Muscle layer of colon (tissue), 2 donors: ENCODE data around the gene BUD13.
"Not testable (repeated sequence)": the region's sequence is repeated elsewhere in the genome, so short reads cannot be mapped to it uniquely, and the experiment has no call there.

Source experiments
- H3K27ac ChIP-seq: one replicate; pipeline ENCODE4 v1.7.0; 2013; ENCODE audit warnings: low read depth, mild to moderate bottlenecking, low read length, moderate library complexity
- H3K27me3 ChIP-seq, 2 donors: one replicate each; pipeline ENCODE4 v1.7.0; 2013; ENCODE audit warnings: low read length in 2 of 2, mild to moderate bottlenecking in 2 of 2; ENCODE audit not compliant: insufficient read depth in 2 of 2, control insufficient read depth in 1 of 2
- H3K36me3 ChIP-seq: one replicate; pipeline ENCODE4 v1.7.0; 2013; ENCODE audit warnings: mild to moderate bottlenecking, low read length; ENCODE audit not compliant: insufficient read depth
- H3K4me1 ChIP-seq: one replicate; pipeline ENCODE4 v1.7.0; 2013; ENCODE audit warnings: mild to moderate bottlenecking, low read length; ENCODE audit not compliant: insufficient read depth
- H3K4me3 ChIP-seq, 2 donors: one replicate each; pipeline ENCODE4 v1.7.0; 2013; ENCODE audit warnings: low read length in 2 of 2, low read depth in 1 of 2, mild to moderate bottlenecking in 1 of 2, moderate library complexity in 1 of 2
- H3K9ac ChIP-seq: one replicate; pipeline ENCODE4 v1.7.0; 2013; ENCODE audit warnings: low read length
- H3K9me3 ChIP-seq: one replicate; pipeline ENCODE4 v1.7.0; 2013; ENCODE audit warnings: mild to moderate bottlenecking, low read length
- donor health status: abdominal sarcoma.
- donor health status: Adenocarcinoma of cecum.

The BUD13 gene

DNA sequence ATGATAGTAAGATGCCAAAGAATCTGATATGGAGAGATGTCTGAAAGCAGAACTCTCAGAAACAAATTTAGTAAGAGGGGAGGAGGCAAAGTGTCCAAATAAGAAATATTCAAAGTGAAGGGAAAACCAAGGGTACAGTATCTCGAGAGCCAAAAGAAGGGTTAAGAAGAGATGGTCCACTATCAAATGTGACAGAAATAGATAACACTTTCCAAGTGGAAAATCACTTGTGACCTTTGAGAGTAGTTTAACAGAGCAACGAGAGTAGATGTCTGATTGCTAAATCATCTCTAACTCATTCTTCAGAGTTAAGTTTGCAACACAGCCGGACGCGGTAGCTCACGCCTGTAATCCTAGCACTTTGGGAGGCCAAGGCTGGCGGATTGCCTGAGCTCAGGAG is 4.3 kb upstream of the BUD13 start:
- no peak overlapping the region for H3K27ac ChIP-seq
- H3K9ac ChIP-seq, result no peak overlapping the region
- peaks cover 9% of the 10 kb centered on the region for H3K4me1 ChIP-seq
- H3K4me3 ChIP-seq, result no peak overlapping the region
- H3K9me3 ChIP-seq, result no peaks in the 10 kb centered on the region
- peaks cover 37% of the 10 kb centered on the region for H3K36me3 ChIP-seq
- H3K27me3 ChIP-seq, result no peaks in the 10 kb centered on the region

- H3K4me3 ChIP-seq, result no peak overlapping the region
- H3K4me1 ChIP-seq, result peaks cover 14% of the 10 kb centered on the region
- H3K27ac ChIP-seq, result no peak overlapping the region
- no peaks in the 10 kb centered on the region for H3K9me3 ChIP-seq
- H3K36me3 ChIP-seq, result peaks cover 34% of the 10 kb centered on the region
- no peaks in the 10 kb centered on the region for H3K27me3 ChIP-seq
- no peak overlapping the region for H3K9ac ChIP-seq
Measured at GRCh38 chr11:116776522-116776984, 3.8 kb upstream of the BUD13 start.

- H3K4me1 ChIP-seq, result peaks cover 19% of the 10 kb centered on the region
- no peaks in the 10 kb centered on the region for H3K9me3 ChIP-seq
- H3K4me3 ChIP-seq, result no peak overlapping the region
- no peaks in the 10 kb centered on the region for H3K27me3 ChIP-seq
- H3K9ac ChIP-seq, result no peak overlapping the region
- peaks cover 34% of the 10 kb centered on the region for H3K36me3 ChIP-seq
- no peak overlapping the region for H3K27ac ChIP-seq
Measured at GRCh38 chr11:116775975-116776374, 3.2 kb upstream of the BUD13 start.

DNA sequence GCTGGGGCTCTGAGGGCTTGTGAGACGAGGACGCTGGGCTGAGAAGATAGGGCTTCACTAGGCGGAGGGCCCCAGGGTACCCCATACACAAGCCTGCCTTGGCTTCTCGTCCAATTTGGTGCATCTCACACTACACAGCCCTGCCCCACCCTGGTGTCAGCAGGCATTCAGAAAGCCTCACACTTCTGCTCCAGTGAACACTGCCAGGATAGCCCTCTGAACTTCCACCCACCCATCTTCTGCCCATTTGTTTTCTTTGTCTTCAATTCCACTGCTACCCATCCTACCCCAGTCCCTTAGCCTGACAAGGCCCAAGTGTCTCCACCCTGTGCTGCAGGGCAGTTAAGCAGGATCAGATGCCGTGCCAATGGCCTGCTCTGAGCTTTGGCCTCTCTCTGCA is 1.9 kb upstream of the BUD13 start:
- Histone ChIP-seq H3K9ac (no peak overlapping the region), H3K9me3 (no peaks in the 10 kb centered on the region), H3K4me3 (no peak overlapping the region), H3K27me3 (no peaks in the 10 kb centered on the region), H3K4me1 (peaks cover 23% of the 10 kb centered on the region), H3K27ac (no peak overlapping the region), H3K36me3 (peaks cover 28% of the 10 kb centered on the region)

- Histone ChIP-seq H3K4me3 (peak overlapping the region; percentile 49 to 80), H3K27me3 (no peaks in the 10 kb centered on the region), H3K27ac (peak overlapping the region; percentile 49), H3K4me1 (peaks cover 23% of the 10 kb centered on the region), H3K36me3 (peaks cover 16% of the 10 kb centered on the region), H3K9me3 (no peaks in the 10 kb centered on the region), H3K9ac (peak overlapping the region; percentile 30)
Measured at GRCh38 chr11:116773203-116774097, 663 bp upstream of the BUD13 start.

DNA sequence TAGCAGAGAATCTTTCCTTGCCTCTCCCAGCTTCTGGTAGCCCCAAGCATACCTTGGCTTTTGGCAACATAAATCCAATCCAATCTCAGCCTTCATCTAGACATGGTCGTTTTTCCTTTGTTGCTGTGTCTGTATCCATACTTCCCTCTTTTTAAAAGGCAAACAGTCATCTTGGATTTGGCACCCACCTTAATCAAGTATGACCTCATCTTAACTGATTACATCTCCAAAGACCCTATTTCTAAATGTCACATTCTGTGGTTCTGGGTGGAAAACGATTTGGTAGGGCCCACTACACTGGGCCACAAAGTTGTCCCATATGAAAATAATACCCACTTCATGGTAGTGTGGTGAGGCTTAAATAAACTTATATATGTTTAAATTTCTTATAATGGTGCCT is 852 bp downstream of the BUD13 start:
- Histone ChIP-seq H3K4me1 (peaks cover 23% of the 10 kb centered on the region), H3K4me3 (peak overlapping the region; percentile 80 to 93), H3K27me3 (no peaks in the 10 kb centered on the region), H3K27ac (no peak overlapping the region), H3K9ac (peak overlapping the region; percentile 74), H3K9me3 (no peaks in the 10 kb centered on the region), H3K36me3 (peaks cover 6% of the 10 kb centered on the region)

DNA sequence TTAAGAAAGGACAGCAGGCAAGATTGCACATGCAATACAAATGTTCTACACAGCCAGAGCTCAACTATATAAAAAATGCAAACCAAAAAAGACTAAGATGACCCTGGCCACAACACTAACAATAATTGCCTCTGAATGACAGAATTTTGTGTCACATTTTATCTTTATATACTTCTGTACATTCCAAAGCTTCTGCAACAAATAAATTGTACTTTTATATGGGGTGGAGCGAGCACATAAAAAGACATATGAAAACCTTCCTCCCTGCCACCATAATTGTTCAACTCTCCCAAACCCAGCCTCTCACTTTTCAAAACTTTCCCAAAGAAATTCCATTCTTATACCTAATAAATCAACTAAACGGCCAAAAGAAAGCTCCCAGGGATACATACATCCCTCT is 10.7 kb downstream of the BUD13 start:
- Histone ChIP-seq H3K36me3 (peaks cover 65% of the 10 kb centered on the region), H3K4me3 (no peak overlapping the region), H3K9ac (no peak overlapping the region), H3K4me1 (no peaks in the 10 kb centered on the region), H3K27me3 (no peaks in the 10 kb centered on the region), H3K9me3 (no peaks in the 10 kb centered on the region), H3K27ac (no peak overlapping the region)

DNA sequence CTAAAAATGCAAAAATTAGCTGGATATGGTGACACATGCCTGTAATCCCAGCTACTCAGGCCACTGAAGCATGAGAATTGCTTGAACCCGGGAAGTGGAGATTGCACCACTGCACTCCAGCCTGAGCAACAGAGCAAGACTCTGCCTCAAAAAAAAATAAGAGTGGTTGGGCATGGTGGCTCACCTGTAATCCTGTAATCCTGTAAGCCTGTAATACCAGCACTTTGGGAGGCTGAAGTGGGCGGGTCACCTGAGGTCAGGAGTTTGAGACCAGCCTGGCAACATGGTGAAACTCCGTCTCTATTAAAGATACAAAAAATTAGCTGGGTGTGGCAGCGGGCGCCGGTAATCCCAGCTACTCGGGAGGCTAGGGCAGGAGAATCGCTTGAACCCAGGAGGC is 16.7 kb downstream of the BUD13 start:
- H3K4me1 ChIP-seq, H3K9ac ChIP-seq, H3K4me3 ChIP-seq, H3K9me3 ChIP-seq, H3K27me3 ChIP-seq, H3K27ac ChIP-seq: not testable (repeated sequence)
- peaks cover 72% of the 10 kb centered on the region for H3K36me3 ChIP-seq

- no peaks in the 10 kb centered on the region for H3K9me3 ChIP-seq
- H3K4me1 ChIP-seq, result no peaks in the 10 kb centered on the region
- H3K9ac ChIP-seq, result no peak overlapping the region
- H3K27ac ChIP-seq, result no peak overlapping the region
- H3K27me3 ChIP-seq, result no peaks in the 10 kb centered on the region
- peaks cover 54% of the 10 kb centered on the region for H3K36me3 ChIP-seq
- H3K4me3 ChIP-seq, result no peak overlapping the region
Measured at GRCh38 chr11:116750070-116750718, 22.6 kb downstream of the BUD13 start.

DNA sequence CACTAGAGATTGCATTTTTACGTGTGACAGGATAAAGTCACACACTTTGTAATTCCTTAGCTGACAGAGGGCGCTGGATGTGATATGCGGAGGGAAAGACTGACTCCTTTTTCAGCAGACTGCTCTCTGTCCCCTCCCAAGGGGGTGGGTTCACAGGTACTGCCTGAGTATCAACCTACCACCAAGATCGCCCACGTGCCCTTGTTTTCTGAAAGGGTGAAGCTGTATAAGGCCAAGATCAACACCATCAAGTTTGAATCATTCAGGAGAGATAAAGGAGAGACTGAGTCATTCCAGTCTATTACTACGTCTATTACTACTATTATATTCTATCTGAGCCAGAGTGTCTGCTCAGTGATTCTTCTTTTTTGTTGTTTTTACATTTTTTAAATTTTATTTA is 30.7 kb downstream of the BUD13 start:
- H3K27ac ChIP-seq, result no peak overlapping the region
- no peaks in the 10 kb centered on the region for H3K27me3 ChIP-seq
- peaks cover 6% of the 10 kb centered on the region for H3K36me3 ChIP-seq
- no peak overlapping the region for H3K4me3 ChIP-seq
- no peak overlapping the region for H3K9ac ChIP-seq
- H3K4me1 ChIP-seq, result no peaks in the 10 kb centered on the region
- H3K9me3 ChIP-seq, result no peaks in the 10 kb centered on the region

DNA sequence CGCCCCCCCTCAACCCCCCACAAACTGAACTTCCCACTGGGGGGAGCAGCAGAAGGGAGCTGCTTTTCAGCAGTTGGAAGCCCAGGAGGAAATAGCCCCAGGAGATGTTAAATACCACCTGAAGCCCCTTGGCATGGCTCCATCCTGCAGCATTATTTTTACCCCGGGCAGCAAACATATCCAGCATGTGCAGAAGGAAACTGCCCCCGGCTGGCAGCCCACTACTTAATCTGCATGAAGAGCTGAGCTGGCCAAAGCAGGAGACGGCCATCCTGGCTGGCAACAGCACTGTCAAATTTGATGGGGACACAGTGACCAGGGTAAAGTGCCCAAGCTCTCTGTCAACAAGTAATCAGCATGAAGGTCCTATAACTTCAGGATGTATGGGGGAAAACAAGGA is 32.0 kb downstream of the BUD13 start:
- H3K27ac ChIP-seq, result no peak overlapping the region
- no peak overlapping the region for H3K4me3 ChIP-seq
- H3K9me3 ChIP-seq, result no peaks in the 10 kb centered on the region
- H3K9ac ChIP-seq, result no peak overlapping the region
- no peaks in the 10 kb centered on the region for H3K4me1 ChIP-seq
- H3K36me3 ChIP-seq, result no peaks in the 10 kb centered on the region
- H3K27me3 ChIP-seq, result no peaks in the 10 kb centered on the region
